Psoas muscle (tissue), 8 donors: Measurements from ENCODE around the gene MYL2. TPM values are rescaled to one million over a fixed set of nuclear protein-coding genes. Genes with fewer than 3 reads are reported as not detected.

Experiments
- ATAC-seq, 4 donors: fragments of 200-7000 bp; cut with Tn5 transposase; one replicate each; pipeline ENCODE4 v1.9.1; 2020; ENCODE audit warnings: moderate library complexity in 3 of 4, mild to moderate bottlenecking in 2 of 4
- DNase-seq, 2 donors: peaks; one replicate each; pipeline ENCODE4 v3.0.0-alpha.2; 2020
- H3K27ac ChIP-seq: fragments of 200-600 bp; one replicate; pipeline ENCODE4 v1.8.0; 2022
- H3K27me3 ChIP-seq, 3 donors: fragments of 200-600 bp in 1 of 3; one replicate each; pipeline versions ENCODE4 v1.6.1 to v1.8.0; 2013 to 2022; ENCODE audit warnings: low read length in 2 of 3, mild to moderate bottlenecking in 2 of 3, moderate library complexity in 1 of 3; ENCODE audit not compliant: insufficient read depth in 3 of 3
- H3K36me3 ChIP-seq, 2 donors: fragments of 200-600 bp in 1 of 2; one replicate each; pipeline versions ENCODE4 v1.6.1 to v1.8.0; 2013 to 2022; ENCODE audit warnings: low read depth in 1 of 2, mild to moderate bottlenecking in 1 of 2, moderate library complexity in 1 of 2; ENCODE audit not compliant: insufficient read depth in 1 of 2
- H3K4me1 ChIP-seq: fragments of 200-600 bp; one replicate; pipeline ENCODE4 v1.8.0; 2022
- H3K4me3 ChIP-seq: fragments of 200-600 bp; one replicate; pipeline ENCODE4 v1.8.0; 2022; ENCODE audit warnings: mild to moderate bottlenecking
- H3K9me3 ChIP-seq: fragments of 200-600 bp; one replicate; pipeline ENCODE4 v1.8.0; 2022
- WGBS, 3 donors: extraction: QIAGEN DNeasy Blood & Tissue Kit; methylation state at CpG; one replicate each; pipeline versions ENCODE4 v1.1.6 to v1.1.7; 2013; 5-methylcytosine and 5-hydroxymethylcytosine counted together
- intact Hi-C, 2 donors: fragments of 100-400 bp; cut with DNase I; formaldehyde crosslinking; loops; one replicate each; pipeline versions ENCODE4 v1.11.0 to v1.14.2; 2022
- polyA plus RNA-seq, 3 donors: library from polyadenylated mRNA; stranded (reverse); fragments of 200-250 nt; gene quantifications; one replicate each; pipeline ENCODE4 v1.2.3, GENCODE V29; 2013
- total RNA-seq, 4 donors: library from RNA; stranded (reverse); fragmentation: NEBNext Ultra II Directional in 2 of 4; extraction: Animal tissue kit (Norgen Biotek cat#: 25700) in 2 of 4; gene quantifications; one replicate each; pipeline versions ENCODE4 v1.2.1 to v1.2.4, GENCODE V29; 2021 to 2023
- TF ChIP-seq, protein P1 (sequence below): fragments of 200-600 bp; IDR thresholded peaks from one replicate; pipeline ENCODE4 v1.8.0; 2022; ENCODE audit warnings: antibody characterized with exemption
- donor health status: healthy with polysubstance abuse.
- donor health status: DM: no; HTN: no; CAD: no; lungs with moderate emphysema.
- donor health status: Bipolar disorder and iron deficiency.
- donor health status: healthy.
- donor health status: DM: yes; HTN: yes; CAD: no.
- donor health status: DM: no; HTN: no; CAD: no.
- donor health status: DM: no; HTN: no; CAD: no.
- donor health status: DM: yes; HTN: yes; CAD: no.

Gene MYL2
- total and polyA plus RNA-seq, 7 donors = 7,765 to 31,606 (median 17,490) TPM

DNA sequence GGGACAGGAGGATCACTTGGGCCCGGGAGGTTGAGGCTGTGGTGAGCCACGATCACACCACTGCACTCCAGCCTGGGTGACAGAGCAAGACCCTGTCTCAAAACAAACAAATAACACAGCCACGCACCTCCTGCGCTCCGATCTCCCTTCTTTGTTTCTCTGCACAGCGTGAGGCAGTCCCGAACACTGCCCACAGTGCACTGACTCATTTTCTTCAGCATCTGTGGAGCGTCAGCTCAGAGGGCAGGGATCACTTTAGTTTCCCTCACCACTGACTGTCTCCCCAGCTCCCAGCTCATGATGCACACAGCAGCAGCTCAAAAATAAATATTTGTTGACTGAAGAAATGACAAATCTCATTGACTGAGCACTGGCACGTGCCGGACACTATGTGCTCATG, 883 bp upstream of the MYL2 start:
- ATAC-seq (peak; percentile 46 to 63 (median 53)), DNase-seq (no peak)
- Histone ChIP-seq H3K9me3 (no peaks in the 10 kb centered on the region), H3K4me1 (peaks cover 4% of the 10 kb centered on the region), H3K27ac (peak overlapping the region; percentile 81), H3K27me3 (peaks cover 0 to 1% (median 0%) of the 10 kb centered on the region in 3 donors), H3K4me3 (peak overlapping the region; percentile 53), H3K36me3 (peaks cover 0 to 7% of the 10 kb centered on the region in 2 donors)
- TF ChIP-seq, protein P1, sequence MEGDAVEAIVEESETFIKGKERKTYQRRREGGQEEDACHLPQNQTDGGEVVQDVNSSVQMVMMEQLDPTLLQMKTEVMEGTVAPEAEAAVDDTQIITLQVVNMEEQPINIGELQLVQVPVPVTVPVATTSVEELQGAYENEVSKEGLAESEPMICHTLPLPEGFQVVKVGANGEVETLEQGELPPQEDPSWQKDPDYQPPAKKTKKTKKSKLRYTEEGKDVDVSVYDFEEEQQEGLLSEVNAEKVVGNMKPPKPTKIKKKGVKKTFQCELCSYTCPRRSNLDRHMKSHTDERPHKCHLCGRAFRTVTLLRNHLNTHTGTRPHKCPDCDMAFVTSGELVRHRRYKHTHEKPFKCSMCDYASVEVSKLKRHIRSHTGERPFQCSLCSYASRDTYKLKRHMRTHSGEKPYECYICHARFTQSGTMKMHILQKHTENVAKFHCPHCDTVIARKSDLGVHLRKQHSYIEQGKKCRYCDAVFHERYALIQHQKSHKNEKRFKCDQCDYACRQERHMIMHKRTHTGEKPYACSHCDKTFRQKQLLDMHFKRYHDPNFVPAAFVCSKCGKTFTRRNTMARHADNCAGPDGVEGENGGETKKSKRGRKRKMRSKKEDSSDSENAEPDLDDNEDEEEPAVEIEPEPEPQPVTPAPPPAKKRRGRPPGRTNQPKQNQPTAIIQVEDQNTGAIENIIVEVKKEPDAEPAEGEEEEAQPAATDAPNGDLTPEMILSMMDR = no peak
- 66 to 83% (median 79%) methylated on average over 10 of the region's 10 CpGs for WGBS, 3 donors
- intact Hi-C loops = no loop called here

DNA sequence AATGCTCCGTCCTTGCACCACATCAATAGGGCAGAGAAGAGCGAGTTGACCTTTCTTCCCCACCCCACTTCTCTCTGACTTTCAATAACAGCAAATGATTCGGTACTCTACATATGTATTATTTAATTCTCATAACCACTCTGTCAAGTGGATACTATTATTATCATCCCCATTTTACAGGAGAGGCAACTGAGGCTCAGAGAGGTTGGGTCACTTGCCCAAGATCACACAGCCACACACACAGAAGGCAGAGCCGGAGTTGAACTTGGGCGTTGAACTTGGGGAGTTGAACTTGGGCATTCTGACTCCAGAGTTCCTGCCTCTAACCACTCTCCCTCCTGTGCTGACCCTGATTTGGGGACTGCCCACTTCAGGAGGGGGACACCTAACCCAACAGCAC, 659 bp downstream of the MYL2 start:
- H3K27ac ChIP-seq = peak overlapping the region; percentile 81
- TF ChIP-seq, protein P1 = no peak
- peak overlapping the region; percentile 53 for H3K4me3 ChIP-seq
- no peak for DNase-seq
- H3K36me3 ChIP-seq = peaks cover 0 to 10% of the 10 kb centered on the region in 2 donors
- peaks cover 4% of the 10 kb centered on the region for H3K4me1 ChIP-seq
- no peaks in the 10 kb centered on the region for H3K9me3 ChIP-seq
- intact Hi-C loops = no loop called here
- 55 to 73% (median 68%) methylated on average over 5 of the region's 5 CpGs for WGBS, 3 donors
- H3K27me3 ChIP-seq = peaks cover 0 to 1% (median 0%) of the 10 kb centered on the region in 3 donors
- peak in 2 of 4 donors; percentile 15 to 18 for ATAC-seq

DNA sequence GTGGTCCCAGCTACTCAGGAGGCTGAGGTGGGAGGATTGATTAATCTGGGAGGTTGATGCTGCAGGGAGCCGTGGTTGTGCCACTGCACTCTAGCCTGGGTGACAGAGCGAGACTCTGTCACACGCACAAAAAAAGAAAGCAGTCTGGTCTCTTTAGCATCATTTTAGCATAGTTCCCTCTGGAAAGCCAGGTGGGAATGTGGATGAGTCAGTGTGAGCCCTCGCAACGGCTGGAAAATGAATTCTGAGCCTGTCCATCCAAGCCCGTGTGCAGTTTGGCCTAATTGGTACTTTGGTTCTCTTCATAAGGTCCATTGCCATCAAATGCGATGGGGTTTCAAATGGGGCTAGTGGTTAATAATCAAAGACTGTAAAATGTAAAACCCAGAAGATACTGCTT, 2.4 kb downstream of the MYL2 start:
- Histone ChIP-seq H3K27me3 (peaks cover 0 to 1% (median 0%) of the 10 kb centered on the region in 3 donors), H3K36me3 (peaks cover 0 to 23% of the 10 kb centered on the region in 2 donors), H3K27ac (peak overlapping the region; percentile 81), H3K4me1 (peaks cover 4% of the 10 kb centered on the region), H3K4me3 (peak overlapping the region; percentile 53), H3K9me3 (no peaks in the 10 kb centered on the region)
- DNase-seq (no peak), ATAC-seq (no peak)
- TF ChIP-seq, protein P1 = no peak
- WGBS, 3 donors = 42 to 60% (median 46%) methylated on average over 7 of the region's 7 CpGs
- intact Hi-C loops = no loop called here

DNA sequence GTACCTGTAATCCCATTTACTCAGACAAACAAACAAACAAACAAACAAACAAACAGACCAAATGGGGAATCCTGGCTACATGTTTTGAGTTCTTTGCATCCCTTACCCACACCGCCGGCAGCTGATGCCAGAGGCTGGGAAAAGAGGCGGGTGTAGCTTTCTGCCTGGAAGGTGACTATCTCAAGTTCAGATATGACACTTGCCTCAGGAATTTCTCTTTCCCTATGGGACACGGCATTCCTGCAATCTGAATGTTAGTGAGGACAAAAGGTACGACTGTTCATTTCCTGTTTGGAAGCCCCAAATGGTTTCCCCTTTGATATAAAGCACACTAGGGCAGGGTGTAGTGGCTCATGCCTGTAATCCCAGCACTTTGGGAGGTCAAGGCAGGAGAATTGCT, 2.9 kb downstream of the MYL2 start:
- peaks cover 4% of the 10 kb centered on the region for H3K4me1 ChIP-seq
- H3K27ac ChIP-seq = peak overlapping the region; percentile 81
- peak in 1 of 4 donors; percentile 13 for ATAC-seq
- DNase-seq = no peak
- peak overlapping the region; percentile 53 for H3K4me3 ChIP-seq
- TF ChIP-seq, protein P1 = no peak
- 22 to 37% (median 36%) methylated on average over 5 of the region's 5 CpGs for WGBS, 3 donors
- peaks cover 0 to 1% (median 0%) of the 10 kb centered on the region in 3 donors for H3K27me3 ChIP-seq
- H3K36me3 ChIP-seq = peaks cover 0 to 23% of the 10 kb centered on the region in 2 donors
- H3K9me3 ChIP-seq = no peaks in the 10 kb centered on the region
- intact Hi-C loops = no loop called here

DNA sequence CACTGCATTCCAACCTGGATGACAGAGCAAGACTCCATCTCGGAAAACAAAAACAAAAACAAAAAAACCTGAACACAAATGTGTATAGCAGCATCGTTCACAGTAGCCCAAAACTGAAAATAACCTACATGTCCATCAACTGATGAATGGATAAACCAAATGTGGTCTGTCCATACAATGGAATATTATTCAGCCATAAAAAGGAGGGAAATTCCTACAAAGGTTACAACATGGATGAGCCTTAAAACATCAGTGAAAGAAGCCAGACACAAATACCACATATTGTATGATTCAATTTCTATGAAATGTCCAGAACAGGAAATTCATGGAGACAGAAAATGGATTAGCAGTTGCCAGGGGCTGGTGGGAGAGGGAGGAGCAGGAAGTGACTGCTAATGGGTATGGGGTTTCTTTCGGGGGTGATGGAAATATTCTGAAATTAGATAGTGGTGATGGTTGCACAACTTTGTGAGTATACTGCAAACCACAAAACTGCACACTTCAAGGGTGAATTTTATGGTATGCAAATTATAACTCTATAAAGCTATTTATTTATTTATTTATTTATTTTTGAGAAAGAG, 4.0 kb downstream of the MYL2 start:
- intact Hi-C loops = no loop called here
- Histone ChIP-seq H3K9me3 (no peaks in the 10 kb centered on the region), H3K36me3 (peaks cover 0 to 23% of the 10 kb centered on the region in 2 donors), H3K4me1 (peaks cover 4% of the 10 kb centered on the region), H3K27me3 (peaks cover 0 to 1% (median 0%) of the 10 kb centered on the region in 3 donors), H3K27ac (peak overlapping the region; percentile 81), H3K4me3 (no peak overlapping the region)
- ATAC-seq (no peak), DNase-seq (no peak)
- TF ChIP-seq, protein P1 = no peak
- 41 to 53% (median 44%) methylated on average over 3 of the region's 3 CpGs for WGBS, 3 donors
